Esophagus squamous epithelium (tissue), 5 donors: ENCODE data around the gene SEPHS1. TPM values are rescaled to one million over a fixed set of nuclear protein-coding genes. Genes with fewer than 3 reads are reported as not detected.

Experiments
- DNase-seq: peaks from one replicate; lab custom pipeline; 2025; lab: John Stamatoyannopoulos, UW
- H3K27ac ChIP-seq, 4 donors: fragments of 200-600 bp; sonication (generic); one replicate each; pipeline ENCODE4 v1.5.1; 2016 to 2019; ENCODE audit warnings: mild to moderate bottlenecking in 1 of 4
- H3K27me3 ChIP-seq, 4 donors: fragments of 200-600 bp; sonication (generic); 1 replicate in 3 of 4; 2 replicates in 1 of 4; pipeline versions ENCODE4 v1.5.1 to v1.6.0; 2017 to 2021; ENCODE audit warnings: antibody characterized with exemption in 1 of 4
- H3K36me3 ChIP-seq, 3 donors: fragments of 200-600 bp; sonication (generic); one replicate each; pipeline ENCODE4 v1.5.1; 2016 to 2019
- H3K4me1 ChIP-seq, 3 donors: fragments of 200-600 bp; sonication (generic); one replicate each; pipeline ENCODE4 v1.5.1; 2017 to 2019
- H3K4me3 ChIP-seq, 4 donors: fragments of 200-600 bp; sonication (generic); 1 replicate in 3 of 4; 2 replicates in 1 of 4; pipeline ENCODE4 v1.5.1; 2016 to 2019; ENCODE audit warnings: mild to moderate bottlenecking in 2 of 4, moderate library complexity in 1 of 4
- H3K9me3 ChIP-seq, 3 donors: fragments of 200-600 bp; sonication (generic); one replicate each; pipeline ENCODE4 v1.5.1; 2016 to 2019
- POLR2A ChIP-seq, 4 donors: fragments of 450-650 bp; IDR thresholded peaks; one replicate each; pipeline ENCODE4 v1.6.1; 2017; ENCODE audit warnings: antibody characterized with exemption in 4 of 4, mild to moderate bottlenecking in 4 of 4, moderate library complexity in 3 of 4
- WGBS, 2 donors: methylation state at CpG; one replicate each; pipeline ENCODE4 v1.1.5; 2018; 5-methylcytosine and 5-hydroxymethylcytosine counted together
- intact Hi-C: fragments of 100-400 bp; cut with DNase I; formaldehyde crosslinking; loops from one replicate; pipeline ENCODE4 v1.15.0; 2022
- total RNA-seq, 4 donors: library from RNA; depleted of rRNA; stranded (reverse); fragments of >200 nt; gene quantifications; one replicate each; pipeline ENCODE4 v1.1.0, GENCODE V29; 2016
- TF ChIP-seq, protein P1 (sequence below), 6 experiments: fragments of 450-650 bp in 4 of 6; fragments of 200-600 bp in 2 of 6; sonication (generic) in 2 of 6; IDR thresholded peaks; one replicate each; pipeline ENCODE4 v1.5.1; 2016 to 2019; ENCODE audit warnings: antibody characterized with exemption in 6 of 6, mild to moderate bottlenecking in 4 of 6, moderate library complexity in 4 of 6
- donor health status: DM: yes; HTN: yes; CAD: no.

SEPHS1 gene
- total RNA-seq, 4 donors from 2014 or later: 14.5 to 30.9 (median 26.2) TPM

DNA sequence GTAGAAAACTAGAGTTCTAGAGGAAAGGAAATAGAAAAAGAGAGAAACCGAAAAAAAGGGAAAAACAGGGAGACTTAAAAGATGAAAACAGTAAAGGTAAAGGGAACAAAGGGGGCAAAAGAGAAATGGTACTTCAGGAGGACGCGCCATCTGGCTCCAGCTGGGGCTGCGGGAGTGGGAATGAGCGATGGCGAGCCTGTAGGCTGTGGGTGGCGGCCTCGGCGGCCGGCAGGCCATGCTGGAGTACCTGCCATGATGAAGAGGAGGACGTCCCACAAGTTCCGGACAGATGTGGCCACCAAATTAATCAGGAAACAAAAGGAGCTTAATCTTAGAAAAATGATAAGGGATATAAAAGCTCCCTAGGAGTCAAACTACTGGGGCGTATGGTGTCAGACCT, 26.5 kb downstream of the SEPHS1 start:
- H3K4me1 ChIP-seq: peaks cover 0 to 5% (median 0%) of the 10 kb centered on the region in 3 donors
- no peaks in the 10 kb centered on the region for H3K9me3 ChIP-seq
- H3K36me3 ChIP-seq: peaks cover 6 to 89% (median 10%) of the 10 kb centered on the region in 3 donors
- no peak for TF ChIP-seq POLR2A (IDR thresholded peaks at IDR 0.05)
- TF ChIP-seq, protein P1, sequence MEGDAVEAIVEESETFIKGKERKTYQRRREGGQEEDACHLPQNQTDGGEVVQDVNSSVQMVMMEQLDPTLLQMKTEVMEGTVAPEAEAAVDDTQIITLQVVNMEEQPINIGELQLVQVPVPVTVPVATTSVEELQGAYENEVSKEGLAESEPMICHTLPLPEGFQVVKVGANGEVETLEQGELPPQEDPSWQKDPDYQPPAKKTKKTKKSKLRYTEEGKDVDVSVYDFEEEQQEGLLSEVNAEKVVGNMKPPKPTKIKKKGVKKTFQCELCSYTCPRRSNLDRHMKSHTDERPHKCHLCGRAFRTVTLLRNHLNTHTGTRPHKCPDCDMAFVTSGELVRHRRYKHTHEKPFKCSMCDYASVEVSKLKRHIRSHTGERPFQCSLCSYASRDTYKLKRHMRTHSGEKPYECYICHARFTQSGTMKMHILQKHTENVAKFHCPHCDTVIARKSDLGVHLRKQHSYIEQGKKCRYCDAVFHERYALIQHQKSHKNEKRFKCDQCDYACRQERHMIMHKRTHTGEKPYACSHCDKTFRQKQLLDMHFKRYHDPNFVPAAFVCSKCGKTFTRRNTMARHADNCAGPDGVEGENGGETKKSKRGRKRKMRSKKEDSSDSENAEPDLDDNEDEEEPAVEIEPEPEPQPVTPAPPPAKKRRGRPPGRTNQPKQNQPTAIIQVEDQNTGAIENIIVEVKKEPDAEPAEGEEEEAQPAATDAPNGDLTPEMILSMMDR (IDR thresholded peaks at IDR 0.05): no peak
- no peak overlapping the region for H3K4me3 ChIP-seq
- intact Hi-C loops: no loop called here
- no peaks in the 10 kb centered on the region for H3K27me3 ChIP-seq
- WGBS, 2 donors: 91 to 95% methylated on average over 13 of the region's 13 CpGs
- no peak overlapping the region for H3K27ac ChIP-seq
- DNase-seq: no peak

DNA sequence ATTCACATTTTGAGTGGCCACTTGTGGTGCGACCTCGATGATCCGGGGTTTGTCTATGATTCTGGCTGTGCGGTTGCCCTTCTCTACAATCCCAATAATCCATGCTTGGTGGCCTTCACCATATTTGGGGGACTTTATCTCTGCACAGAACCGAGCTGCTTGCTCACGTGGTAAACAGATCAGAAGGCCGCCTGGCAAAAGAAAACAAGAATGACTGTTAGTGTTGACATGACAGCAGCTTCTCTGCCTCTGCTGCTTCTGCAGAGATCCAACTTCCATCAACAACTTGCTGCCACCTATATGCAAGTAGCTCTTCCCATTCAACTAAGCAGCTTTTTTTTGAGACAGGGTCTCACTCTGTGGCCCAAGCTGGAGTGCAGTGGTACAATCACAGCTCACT, 28.9 kb downstream of the SEPHS1 start:
- WGBS, 2 donors: 88 to 92% methylated on average over 5 to 7 of the region's 7 CpGs
- DNase-seq: no peak
- Histone ChIP-seq H3K9me3 (no peaks in the 10 kb centered on the region), H3K27me3 (no peaks in the 10 kb centered on the region), H3K36me3 (peaks cover 6 to 66% (median 7%) of the 10 kb centered on the region in 3 donors), H3K27ac (no peak overlapping the region), H3K4me3 (no peak overlapping the region), H3K4me1 (peaks cover 0 to 8% (median 0%) of the 10 kb centered on the region in 3 donors)
- TF ChIP-seq POLR2A (IDR thresholded peaks at IDR 0.05): no peak
- TF ChIP-seq, protein P1 (IDR thresholded peaks at IDR 0.05): no peak
- intact Hi-C loops: no loop called here

DNA sequence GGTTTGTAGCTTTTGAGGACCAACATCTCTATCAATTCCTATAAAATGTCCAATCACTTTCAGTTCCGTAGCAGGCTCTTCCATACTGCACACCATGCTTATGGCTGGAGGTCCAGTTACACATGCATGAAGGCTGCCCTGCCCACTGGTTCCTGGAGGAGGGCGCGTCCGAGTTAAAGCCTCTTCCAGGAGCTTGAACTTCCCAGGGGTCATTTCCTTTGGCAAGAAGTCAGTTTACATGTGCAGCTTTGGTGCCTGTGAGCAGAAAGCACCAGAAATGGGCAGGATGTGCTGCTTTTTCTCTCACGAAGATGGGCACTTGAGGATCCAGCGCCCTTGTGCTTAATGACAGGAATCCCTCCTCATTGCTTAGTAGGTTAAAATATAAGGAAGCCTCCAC, 30.6 kb downstream of the SEPHS1 start:
- Histone ChIP-seq H3K27ac (no peak overlapping the region), H3K9me3 (no peaks in the 10 kb centered on the region), H3K27me3 (no peaks in the 10 kb centered on the region), H3K4me1 (peaks cover 0 to 8% (median 0%) of the 10 kb centered on the region in 3 donors), H3K4me3 (no peak overlapping the region), H3K36me3 (peaks cover 2 to 49% (median 7%) of the 10 kb centered on the region in 3 donors)
- 72 to 91% methylated on average over 3 to 6 of the region's 6 CpGs for WGBS, 2 donors
- TF ChIP-seq, protein P1 (IDR thresholded peaks at IDR 0.05): no peak
- TF ChIP-seq POLR2A (IDR thresholded peaks at IDR 0.05): no peak
- DNase-seq: no peak
- intact Hi-C loops: no loop called here

DNA sequence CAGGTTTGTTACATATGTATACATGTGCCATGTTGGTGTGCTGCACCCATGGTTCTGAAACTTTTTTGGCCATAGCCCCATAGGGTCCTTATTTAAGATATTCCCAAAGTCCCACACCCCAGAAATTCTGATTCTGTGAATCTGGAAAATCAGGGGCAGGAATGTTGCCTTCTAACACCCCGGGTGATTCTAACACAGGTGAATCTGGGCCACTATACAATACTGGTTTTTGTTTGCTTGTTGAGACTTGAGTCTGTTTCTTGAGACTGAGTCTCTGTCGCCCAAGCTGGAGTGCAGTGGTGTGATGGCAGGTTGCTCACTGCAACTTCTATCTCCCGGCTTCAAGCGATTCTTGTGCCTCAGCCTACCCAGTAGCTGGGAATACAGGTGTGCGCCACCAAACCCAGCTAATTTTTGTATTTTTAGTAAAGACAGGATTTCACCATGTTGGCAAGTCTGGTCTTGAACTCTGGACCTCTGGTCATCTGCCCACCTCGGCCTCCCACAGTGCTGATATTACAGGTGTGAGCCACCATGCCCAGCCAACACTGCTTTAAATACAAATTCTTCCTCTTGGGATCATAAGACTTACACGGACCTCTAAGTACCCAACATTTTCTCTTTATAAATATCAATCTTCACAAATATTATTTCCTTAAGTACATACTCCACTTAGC, 31.3 kb downstream of the SEPHS1 start:
- no peak for DNase-seq
- intact Hi-C loops: no loop called here
- H3K4me1 ChIP-seq: peaks cover 0 to 8% (median 0%) of the 10 kb centered on the region in 3 donors
- no peaks in the 10 kb centered on the region for H3K27me3 ChIP-seq
- peaks cover 0 to 42% (median 7%) of the 10 kb centered on the region in 3 donors for H3K36me3 ChIP-seq
- no peaks in the 10 kb centered on the region for H3K9me3 ChIP-seq
- WGBS, 2 donors: 51 to 84% methylated on average over 5 to 7 of the region's 7 CpGs
- no peak overlapping the region for H3K27ac ChIP-seq
- TF ChIP-seq POLR2A (IDR thresholded peaks at IDR 0.05): no peak
- TF ChIP-seq, protein P1 (IDR thresholded peaks at IDR 0.05): no peak
- H3K4me3 ChIP-seq: no peak overlapping the region

DNA sequence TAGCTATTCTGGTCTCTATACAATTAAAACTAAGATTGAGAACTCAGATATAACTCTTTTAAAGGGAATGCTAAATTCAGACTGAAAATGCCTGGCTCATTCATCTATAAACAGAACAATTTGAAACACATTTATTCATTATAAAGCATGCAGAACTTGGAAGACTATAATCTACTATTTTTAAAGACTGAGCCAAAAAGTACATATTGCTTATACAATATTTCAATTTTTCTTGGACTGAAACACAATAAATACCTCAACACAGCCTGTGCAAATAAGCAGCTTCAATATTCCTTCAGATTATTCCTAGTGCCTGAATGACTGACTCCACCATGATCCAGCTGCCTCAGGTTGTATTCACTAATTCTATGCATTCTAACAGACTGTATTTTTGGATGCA, 32.7 kb downstream of the SEPHS1 start:
- TF ChIP-seq, protein P1 (IDR thresholded peaks at IDR 0.05): no peak
- TF ChIP-seq POLR2A (IDR thresholded peaks at IDR 0.05): no peak
- intact Hi-C loops: no loop called here
- H3K4me3 ChIP-seq: no peak overlapping the region

More for the DNA sequence above, 32.7 kb downstream of the SEPHS1 start:
- Histone ChIP-seq H3K27me3 (no peaks in the 10 kb centered on the region), H3K36me3 (peaks cover 0 to 28% (median 7%) of the 10 kb centered on the region in 3 donors), H3K4me1 (peaks cover 0 to 8% (median 0%) of the 10 kb centered on the region in 3 donors), H3K9me3 (no peaks in the 10 kb centered on the region), H3K27ac (no peak overlapping the region)
- no peak for DNase-seq
